B cell (primary cell): ENCODE results near the gene CAPN12. TPM values are rescaled to one million over a fixed set of nuclear protein-coding genes. Genes with fewer than 3 reads are reported as not detected.

Experiments
- ATAC-seq: fragments of 200-7000 bp; cut with Tn5 transposase; one replicate; pipeline ENCODE4 v1.10.0; 2021; ENCODE audit warnings: low read depth, mild to moderate bottlenecking, moderate number of reproducible peaks, moderate library complexity
- CTCF ChIA-PET: fragments of 350-600 bp; sonication (Branson Sonifier 250); formaldehyde crosslinking; loops from one replicate; lab custom pipeline; 2021; ENCODE audit warnings: antibody characterized with exemption, inconsistent platforms; lab: Charles Lee
- POLR2A ChIA-PET: fragments of 350-600 bp; sonication (Branson Sonifier 250); formaldehyde crosslinking; loops from one replicate; lab custom pipeline; 2021; ENCODE audit warnings: antibody characterized with exemption; lab: Charles Lee
- DNase-seq: peaks from one replicate; pipeline ENCODE4 v3.0.0; 2013
- H2AFZ ChIP-seq: 2 replicates; pipeline ENCODE4 v1.6.1; 2012; ENCODE audit warnings: mild to moderate bottlenecking, low read depth, low read length; ENCODE audit not compliant: insufficient read depth, poor library complexity, severe bottlenecking
- H3K27ac ChIP-seq, 2 donors: 1 replicate in 1 of 2; 2 replicates in 1 of 2; pipeline ENCODE4 v1.5.1; 2012 to 2013; ENCODE audit warnings: low read length in 2 of 2, mild to moderate bottlenecking in 2 of 2, moderate library complexity in 1 of 2
- H3K27me3 ChIP-seq, 4 experiments: fragments of 200-600 bp in 1 of 4; sonication (generic) in 1 of 4; replicated peaks in 1 of 4; 1 replicate in 2 of 4; 2 replicates in 2 of 4; pipeline versions ENCODE4 v1.6.1 to v1.7.0; 2013 to 2016; ENCODE audit warnings: low read length in 3 of 4, mild to moderate bottlenecking in 2 of 4, mixed read lengths in 1 of 4, moderate library complexity in 1 of 4; ENCODE audit not compliant: insufficient read depth in 4 of 4, control insufficient read depth in 3 of 4; ENCODE audit errors: control extremely low read depth in 1 of 4
- H3K36me3 ChIP-seq, 2 experiments: replicated peaks in 1 of 2; 1 replicate in 1 of 2; 2 replicates in 1 of 2; pipeline versions ENCODE4 v1.6.1 to v1.7.1; 2013; ENCODE audit warnings: low read length in 1 of 2; ENCODE audit not compliant: insufficient read depth in 2 of 2, control insufficient read depth in 1 of 2; ENCODE audit errors: control extremely low read depth in 1 of 2, extremely low read depth in 1 of 2
- H3K4me1 ChIP-seq, 2 donors: fragments of 200-600 bp in 1 of 2; sonication (generic) in 1 of 2; 1 replicate in 1 of 2; 2 replicates in 1 of 2; pipeline versions ENCODE4 v1.5.1 to v1.6.1; 2013 to 2017; ENCODE audit warnings: low read length in 2 of 2; ENCODE audit not compliant: control insufficient read depth in 2 of 2, insufficient read depth in 2 of 2
- H3K4me2 ChIP-seq: replicated peaks from 2 replicates; pipeline ENCODE3; 2012; ENCODE audit warnings: mild to moderate bottlenecking, low read depth, low read length; ENCODE audit not compliant: poor library complexity, severe bottlenecking
- H3K4me3 ChIP-seq, 5 experiments: fragments of 200-600 bp in 1 of 5; sonication (generic) in 1 of 5; 1 replicate in 3 of 5; 2 replicates in 2 of 5; pipeline versions ENCODE4 v1.5.1 to v1.7.0; 2011 to 2016; ENCODE audit warnings: low read length in 4 of 5, mild to moderate bottlenecking in 4 of 5, low read depth in 2 of 5, control low read depth in 1 of 5, moderate library complexity in 1 of 5; ENCODE audit not compliant: insufficient read depth in 1 of 5; ENCODE audit errors: control extremely low read depth in 1 of 5, extremely low read depth in 1 of 5
- H3K79me2 ChIP-seq: fragments of 200-600 bp; sonication (generic); one replicate; pipeline ENCODE4 v1.6.0; 2016; ENCODE audit warnings: low read length; ENCODE audit not compliant: control insufficient read depth, insufficient read depth
- H3K9ac ChIP-seq: fragments of 200-600 bp; sonication (generic); 2 replicates; pipeline ENCODE4 v1.6.1; 2017; ENCODE audit warnings: mild to moderate bottlenecking, low read length, moderate library complexity
- H3K9me3 ChIP-seq, 3 donors: one replicate each; pipeline versions ENCODE4 v1.6.1 to v1.7.1; 2013; ENCODE audit warnings: low read length in 2 of 3; ENCODE audit not compliant: control insufficient read depth in 2 of 3, insufficient read depth in 1 of 3; ENCODE audit errors: control extremely low read depth in 1 of 3
- H4K20me1 ChIP-seq: 2 replicates; pipeline ENCODE4 v1.6.0; 2012; ENCODE audit warnings: mild to moderate bottlenecking, low read length; ENCODE audit not compliant: insufficient read depth, control insufficient read depth, poor library complexity, severe bottlenecking
- H3K27ac Mint-ChIP-seq: one replicate; pipeline ENCODE4 v1.8.0; 2021; ENCODE audit warnings: mixed read lengths
- H3K27me3 Mint-ChIP-seq: one replicate; pipeline ENCODE4 v1.8.0; 2021; ENCODE audit warnings: mixed read lengths
- H3K4me1 Mint-ChIP-seq: one replicate; pipeline ENCODE4 v1.8.0; 2021; ENCODE audit warnings: mixed read lengths
- H3K4me3 Mint-ChIP-seq: one replicate; pipeline ENCODE4 v1.8.0; 2021; ENCODE audit warnings: mixed read lengths
- H3K9me3 Mint-ChIP-seq: one replicate; pipeline ENCODE4 v1.8.0; 2022; ENCODE audit warnings: mixed read lengths; ENCODE audit not compliant: insufficient read depth
- CTCF ChIP-seq: fragments of 200-600 bp; IDR thresholded peaks from one replicate; pipeline ENCODE4 v1.8.0; 2022; ENCODE audit warnings: antibody characterized with exemption, mild to moderate bottlenecking
- EZH2 ChIP-seq: IDR thresholded peaks from 2 replicates; pipeline ENCODE4 v1.6.1; 2012; ENCODE audit warnings: borderline replicate concordance, low read depth, mild to moderate bottlenecking, moderate library complexity, low read length; ENCODE audit not compliant: insufficient read depth, poor library complexity, severe bottlenecking
- WGBS: methylation state at CpG from one replicate; pipeline ENCODE4 v1.1.5; 2013; ENCODE audit warnings: missing lambda C conversion rate; ENCODE audit not compliant: insufficient coverage; 5-methylcytosine and 5-hydroxymethylcytosine counted together
- intact Hi-C: fragments of 100-400 bp; cut with micrococcal nuclease; formaldehyde crosslinking; loops from one replicate; pipeline ENCODE4 v1.10.0; 2022
- polyA plus RNA-seq: library from polyadenylated mRNA; depleted of rRNA; stranded (reverse); fragments of >200 nt; gene quantifications from 2 replicates; pipeline ENCODE4 v1.2.3, GENCODE V29; 2012
- total RNA-seq, 2 donors: library from RNA; stranded (reverse); fragments of 120-200 nt in 1 of 2; gene quantifications; 1 replicate in 1 of 2; 2 replicates in 1 of 2; pipeline versions ENCODE4 v1.2.3 to v1.2.4, GENCODE V29; 2013 to 2022

CAPN12 gene
- total and polyA plus RNA-seq, 2 donors (not counting 1 experiment from before 2014, with no cell fraction given) = 28.6 to 104 TPM

- no peaks in the 10 kb centered on the region for H3K9me3 Mint-ChIP-seq
- H3K27me3 Mint-ChIP-seq = no peaks in the 10 kb centered on the region
- H3K27me3 ChIP-seq = no peaks in the 10 kb centered on the region
- H3K4me3 ChIP-seq = no peak overlapping the region
- peaks cover 0 to 8% of the 10 kb centered on the region in 2 donors for H3K4me1 ChIP-seq
- no peak overlapping the region for H2AFZ ChIP-seq
- no peaks in the 10 kb centered on the region for H4K20me1 ChIP-seq
- H3K27ac ChIP-seq = no peak overlapping the region
- POLR2A ChIA-PET = no interaction called here
- H3K4me3 Mint-ChIP-seq = no peak overlapping the region
- H3K27ac Mint-ChIP-seq = no peak overlapping the region
- CTCF ChIA-PET = no interaction called here
- no peak overlapping the region for H3K9ac ChIP-seq
- TF ChIP-seq EZH2 (no peak), CTCF (no peak)
- H3K9me3 ChIP-seq = peaks cover 0 to 2% (median 0%) of the 10 kb centered on the region in 3 donors
- whole genome bisulfite sequencing = 86% methylated on average over 16 of the region's 20 CpGs
- no peak overlapping the region for H3K4me2 ChIP-seq
- intact Hi-C loops = no loop called here
- H3K36me3 ChIP-seq = no peaks in the 10 kb centered on the region
- ATAC-seq (no peak), DNase-seq (no peak)
- peaks cover 6% of the 10 kb centered on the region for H3K4me1 Mint-ChIP-seq
- no peaks in the 10 kb centered on the region for H3K79me2 ChIP-seq
These were observed 628 bp downstream of the CAPN12 start for GRCh38 chr19:38743394-38744297.

GRCh38 chr19:38742906-38743305, 1.4 kb downstream of the CAPN12 start:
- no peak for DNase-seq
- peaks cover 0 to 8% of the 10 kb centered on the region in 2 donors for H3K4me1 ChIP-seq
- TF ChIP-seq CTCF = no peak
- no peaks in the 10 kb centered on the region for H3K36me3 ChIP-seq
- H3K4me2 ChIP-seq = no peak overlapping the region
- intact Hi-C loops = no loop called here
- Mint-ChIP-seq H3K4me3 (no peak overlapping the region), H3K27ac (no peak overlapping the region), H3K9me3 (no peaks in the 10 kb centered on the region), H3K4me1 (peaks cover 9% of the 10 kb centered on the region), H3K27me3 (no peaks in the 10 kb centered on the region)
- POLR2A ChIA-PET = interaction anchor here (0.6 to 0.7 kb wide), 2 partner anchors 68 to 353 kb away, joined by 3 to 7 read pairs; no protein-coding TSS in a partner anchor
- no peaks in the 10 kb centered on the region for H4K20me1 ChIP-seq
- WGBS = 90% methylated on average over 6 of the region's 6 CpGs
- ATAC-seq = no peak
- no peaks in the 10 kb centered on the region for H3K79me2 ChIP-seq
- H3K27ac ChIP-seq = no peak overlapping the region
- no peak overlapping the region for H3K9ac ChIP-seq
- H3K9me3 ChIP-seq = peaks cover 0 to 8% (median 0%) of the 10 kb centered on the region in 3 donors
- no peaks in the 10 kb centered on the region for H3K27me3 ChIP-seq
- H2AFZ ChIP-seq = no peak overlapping the region
- H3K4me3 ChIP-seq = no peak overlapping the region
- CTCF ChIA-PET = no interaction called here
